Upper lobe of left lung (tissue), 6 donors: ENCODE results near the gene OGFR. TPM values are rescaled to one million over a fixed set of nuclear protein-coding genes. Genes with fewer than 3 reads are reported as not detected.

Source experiments
- ATAC-seq, 2 donors: fragments of 200-7000 bp; cut with Tn5 transposase; one replicate each; pipeline ENCODE4 v1.9.1; 2022; ENCODE audit warnings: mild to moderate bottlenecking in 2 of 2, moderate library complexity in 2 of 2; ENCODE audit not compliant: low FRiP score in 2 of 2
- DNase-seq, 2 donors: peaks; one replicate each; pipeline ENCODE4 v3.0.0-alpha.2; 2019 to 2020
- H3K27ac ChIP-seq, 4 donors: fragments of 200-600 bp; sonication (generic); one replicate each; pipeline ENCODE4 v1.5.1; 2016 to 2019
- H3K27me3 ChIP-seq, 4 donors: fragments of 200-600 bp; sonication (generic); one replicate each; pipeline ENCODE4 v1.5.1; 2017 to 2019
- H3K36me3 ChIP-seq, 4 donors: fragments of 200-600 bp; sonication (generic); one replicate each; pipeline ENCODE4 v1.5.1; 2016 to 2019
- H3K4me1 ChIP-seq, 4 donors: fragments of 200-600 bp; sonication (generic); one replicate each; pipeline ENCODE4 v1.5.1; 2018 to 2019
- H3K4me3 ChIP-seq, 4 donors: fragments of 200-600 bp; sonication (generic); one replicate each; pipeline ENCODE4 v1.5.1; 2017 to 2019; ENCODE audit warnings: mild to moderate bottlenecking in 2 of 4, moderate library complexity in 1 of 4
- H3K9me3 ChIP-seq, 4 donors: fragments of 200-600 bp; sonication (generic); one replicate each; pipeline ENCODE4 v1.5.1; 2018 to 2019
- CTCF ChIP-seq, 6 experiments: fragments of 450-650 bp in 4 of 6; fragments of 200-600 bp in 2 of 6; sonication (generic) in 2 of 6; IDR thresholded peaks; one replicate each; pipeline ENCODE4 v1.5.1; 2016 to 2019; ENCODE audit warnings: antibody characterized with exemption in 6 of 6
- EP300 ChIP-seq, 4 donors: sonication (generic); formaldehyde crosslinking; IDR thresholded peaks; one replicate each; pipeline ENCODE4 v1.5.1; 2017; ENCODE audit warnings: antibody characterized with exemption in 4 of 4, control low read depth in 2 of 4
- POLR2A ChIP-seq, 4 donors: fragments of 450-650 bp; IDR thresholded peaks; one replicate each; pipeline ENCODE4 v1.5.1; 2016 to 2017; ENCODE audit warnings: antibody characterized with exemption in 4 of 4, mild to moderate bottlenecking in 2 of 4
- POLR2AphosphoS5 ChIP-seq, 2 donors: sonication (generic); formaldehyde crosslinking; IDR thresholded peaks; one replicate each; pipeline ENCODE4 v1.5.1; 2017; ENCODE audit warnings: antibody characterized with exemption in 2 of 2
- WGBS, 2 donors: methylation state at CpG; one replicate each; pipeline ENCODE4 v1.1.5; 2017 to 2018; 5-methylcytosine and 5-hydroxymethylcytosine counted together
- total RNA-seq, 6 donors: library from RNA; depleted of rRNA in 4 of 6; stranded (reverse); fragments of >200 nt in 4 of 6; gene quantifications; one replicate each; pipeline versions ENCODE4 v1.1.0 to v1.2.1, GENCODE V29; 2016 to 2021
- donor health status: DM: no; HTN: no; CAD: no; lungs with moderate emphysema.
- donor health status: DM: no; HTN: yes; CAD: no; lungs with severe emphysema.

The OGFR gene
- total RNA-seq, 6 donors from 2014 or later: 63.8 to 166 (median 74.9) TPM

- no peaks in the 10 kb centered on the region for H3K27me3 ChIP-seq
- DNase-seq: peak in 1 of 2 donors; percentile 66
- no peaks in the 10 kb centered on the region for H3K9me3 ChIP-seq
- TF ChIP-seq EP300 (IDR thresholded peaks at IDR 0.05) (no peak), POLR2A (IDR thresholded peaks at IDR 0.05) (no peak), CTCF (IDR thresholded peaks at IDR 0.05) (no peak), POLR2AphosphoS5 (IDR thresholded peaks at IDR 0.05) (no peak)
- 88 to 91% methylated on average over 13 to 22 of the region's 22 CpGs for WGBS, 2 donors
- peaks cover 25 to 35% (median 30%) of the 10 kb centered on the region in 4 donors for H3K4me1 ChIP-seq
- no peak overlapping the region for H3K27ac ChIP-seq
- ATAC-seq: no peak
- no peak overlapping the region for H3K4me3 ChIP-seq
- H3K36me3 ChIP-seq: peaks cover 8 to 40% (median 24%) of the 10 kb centered on the region in 4 donors
Observed at GRCh38 chr20:62802026-62802712, 2.5 kb upstream of the OGFR start.

DNA sequence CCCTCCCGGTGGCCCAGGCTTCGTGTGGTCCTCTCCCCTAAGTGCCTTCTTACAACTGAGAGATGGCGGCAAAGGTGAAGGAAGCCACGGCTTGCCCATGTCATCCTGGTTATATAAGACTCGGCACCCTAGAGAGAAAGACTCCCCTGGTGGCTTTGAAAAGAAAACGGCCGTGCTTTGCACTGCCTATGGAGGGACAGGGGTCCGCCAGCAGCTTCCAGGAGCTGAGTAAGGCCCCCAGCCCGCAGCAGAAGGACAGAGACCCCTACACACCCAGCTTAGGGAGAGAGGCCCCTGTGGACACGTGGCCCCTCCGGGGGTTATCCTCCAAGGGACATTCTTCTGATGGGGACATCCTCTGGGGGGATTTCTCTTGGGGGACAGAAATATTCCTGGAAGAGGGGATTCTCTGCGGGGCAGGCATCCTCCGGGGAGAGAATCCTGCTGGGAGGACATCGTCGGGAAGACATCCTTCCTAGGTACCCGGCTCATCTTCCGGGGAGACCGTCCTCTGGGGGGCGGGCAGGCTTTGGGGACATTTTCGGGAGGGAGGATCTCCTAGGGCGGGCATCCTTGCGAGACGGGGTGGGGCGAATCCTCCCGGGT is 511 bp upstream of the OGFR start:
- no peaks in the 10 kb centered on the region for H3K27me3 ChIP-seq
- TF ChIP-seq EP300 (IDR thresholded peaks at IDR 0.05) (no peak), POLR2AphosphoS5 (IDR thresholded peaks at IDR 0.05) (no peak), CTCF (IDR thresholded peaks at IDR 0.05) (no peak), POLR2A (IDR thresholded peaks at IDR 0.05) (no peak)
- 17 to 22% methylated on average over 14 to 18 of the region's 25 CpGs for WGBS, 2 donors
- peaks cover 8 to 46% (median 33%) of the 10 kb centered on the region in 4 donors for H3K36me3 ChIP-seq
- H3K4me3 ChIP-seq: peak overlapping the region; percentile 94 to 100 (median 98)
- H3K4me1 ChIP-seq: peaks cover 31 to 45% (median 34%) of the 10 kb centered on the region in 4 donors
- ATAC-seq (no peak), DNase-seq (no peak)
- peak overlapping the region; percentile 88 to 94 (median 91) for H3K27ac ChIP-seq
- H3K9me3 ChIP-seq: no peaks in the 10 kb centered on the region

DNA sequence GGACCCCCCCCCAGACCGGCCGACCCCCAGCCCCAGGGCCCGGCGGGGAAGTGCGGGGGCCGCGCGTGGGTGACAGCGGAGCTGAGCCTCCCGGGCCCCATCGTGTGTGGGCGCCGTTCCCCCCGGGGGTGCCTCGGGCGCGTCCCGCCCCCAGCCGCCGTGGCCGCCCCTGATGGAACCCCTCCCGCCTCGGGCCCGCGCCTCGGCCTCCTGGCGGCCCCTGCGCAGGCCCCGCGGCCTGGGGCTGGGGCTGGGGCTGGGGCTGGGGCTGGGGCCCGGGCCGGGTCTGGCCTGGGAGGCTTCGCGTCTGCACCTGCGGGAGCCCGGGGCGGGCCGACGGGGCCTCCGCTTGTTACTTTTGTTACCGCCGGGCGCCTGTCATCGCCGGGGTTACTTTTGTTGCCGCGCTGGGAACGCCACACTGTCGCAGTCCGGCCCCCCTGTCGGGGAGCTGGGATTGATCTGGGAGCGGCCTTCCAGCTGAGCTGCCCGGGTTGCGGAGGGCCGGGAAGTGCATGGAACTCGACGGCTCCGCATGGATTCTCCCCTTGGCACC is 598 bp downstream of the OGFR start:
- ATAC-seq (peak in 1 of 2 donors; percentile 58), DNase-seq (peak in 1 of 2 donors; percentile 89)
- H3K27ac ChIP-seq: peak overlapping the region; percentile 88 to 94 (median 91)
- peak overlapping the region; percentile 94 to 100 (median 98) for H3K4me3 ChIP-seq
- peaks cover 31 to 45% (median 34%) of the 10 kb centered on the region in 4 donors for H3K4me1 ChIP-seq
- WGBS, 2 donors: 0% methylated on average over 3 of the region's 58 CpGs; no CpG with 5 or more reads in 1 of the 2 donors
- TF ChIP-seq EP300 (IDR thresholded peaks at IDR 0.05): no peak
- peak in 1 of 2 donors; percentile 0 for TF ChIP-seq POLR2AphosphoS5 (IDR thresholded peaks at IDR 0.05)
- peak in 1 of 6 experiments; percentile 18 for TF ChIP-seq CTCF (IDR thresholded peaks at IDR 0.05)
- no peak for TF ChIP-seq POLR2A (IDR thresholded peaks at IDR 0.05)
- peaks cover 9 to 47% (median 34%) of the 10 kb centered on the region in 4 donors for H3K36me3 ChIP-seq
- H3K9me3 ChIP-seq: no peaks in the 10 kb centered on the region
- no peaks in the 10 kb centered on the region for H3K27me3 ChIP-seq

GRCh38 chr20:62805711-62806382 is 1.2 kb downstream of the OGFR start:
- 21 to 51% methylated on average over 8 to 24 of the region's 25 CpGs for WGBS, 2 donors
- Histone ChIP-seq H3K27ac (peak overlapping the region; percentile 88 to 94 (median 91)), H3K4me1 (peaks cover 31 to 45% (median 34%) of the 10 kb centered on the region in 4 donors), H3K36me3 (peaks cover 15 to 47% (median 39%) of the 10 kb centered on the region in 4 donors), H3K27me3 (no peaks in the 10 kb centered on the region), H3K9me3 (no peaks in the 10 kb centered on the region), H3K4me3 (peak overlapping the region; percentile 94 to 100 (median 98))
- DNase-seq (peak; percentile 81 to 83), ATAC-seq (peak; percentile 7 to 40)
- TF ChIP-seq POLR2A (IDR thresholded peaks at IDR 0.05): peak in 1 of 4 donors; percentile 62
- TF ChIP-seq EP300 (IDR thresholded peaks at IDR 0.05): no peak
- TF ChIP-seq CTCF (IDR thresholded peaks at IDR 0.05): no peak
- peak; percentile 3 to 15 for TF ChIP-seq POLR2AphosphoS5 (IDR thresholded peaks at IDR 0.05)
